IMR-90 (cell line): ENCODE results near the gene LTF. TPM values are rescaled to one million over a fixed set of nuclear protein-coding genes. Genes with fewer than 3 reads are reported as not detected.

Source experiments
- ATAC-seq: fragments of 200-7000 bp; cut with Tn5 transposase; 2 replicates; pipeline ENCODE4 v1.9.1; 2020; ENCODE audit warnings: low read depth, mild to moderate bottlenecking, moderate library complexity
- BruUV-seq: library from RNA; stranded (reverse); fragments of 400-500 nt; replicated peaks from 2 replicates; lab custom pipeline; 2021; lab: Mats Ljungman, UMichigan
- CTCF ChIA-PET: fragments of 300-600 bp; formaldehyde crosslinking; extraction: SDS; loops from one replicate; lab custom pipeline; 2021; ENCODE audit warnings: antibody characterized with exemption; lab: Yijun Ruan, JAX
- POLR2A ChIA-PET: fragments of 300-600 bp; sonication (Branson Sonifier 250); formaldehyde crosslinking; loops from one replicate; lab custom pipeline; 2022; ENCODE audit warnings: antibody characterized with exemption; ENCODE audit not compliant: unreplicated experiment; lab: Charles Lee
- DNase-seq: peaks from one replicate; pipeline ENCODE4 v3.0.0; 2013
- H2AFZ ChIP-seq: replicated peaks from 2 replicates; pipeline ENCODE3; 2013; ENCODE audit warnings: low read length, mild to moderate bottlenecking; ENCODE audit not compliant: poor library complexity
- H2AK5ac ChIP-seq: 2 replicates; pipeline ENCODE4 v1.6.1; 2013; ENCODE audit warnings: low read depth, low read length, inconsistent platforms
- H2AK9ac ChIP-seq: replicated peaks from 2 replicates; pipeline ENCODE3; 2013; ENCODE audit warnings: mild to moderate bottlenecking, low read depth, low read length, moderate library complexity; ENCODE audit not compliant: poor library complexity
- H2BK120ac ChIP-seq: 2 replicates; pipeline ENCODE4 v1.6.1; 2013; ENCODE audit warnings: low read depth, low read length, inconsistent platforms
- H2BK15ac ChIP-seq: 3 replicates; pipeline ENCODE4 v1.6.1; 2013; ENCODE audit warnings: low read depth, low read length, inconsistent platforms
- H2BK20ac ChIP-seq: 2 replicates; pipeline ENCODE4 v1.6.1; 2013; ENCODE audit warnings: low read depth, mild to moderate bottlenecking, inconsistent platforms, low read length, moderate library complexity
- H2BK5ac ChIP-seq: 2 replicates; pipeline ENCODE4 v1.6.1; 2013; ENCODE audit warnings: mild to moderate bottlenecking, low read depth, low read length, inconsistent platforms; ENCODE audit not compliant: poor library complexity, severe bottlenecking
- H3K14ac ChIP-seq: replicated peaks from 2 replicates; pipeline ENCODE4 v1.6.1; 2013; ENCODE audit warnings: low read depth, low read length, inconsistent platforms
- H3K18ac ChIP-seq: 2 replicates; pipeline ENCODE4 v1.6.1; 2013; ENCODE audit warnings: low read depth, low read length, control low read depth
- H3K23ac ChIP-seq: 2 replicates; pipeline ENCODE4 v1.6.1; 2013; ENCODE audit warnings: low read depth, low read length, inconsistent platforms
- H3K27ac ChIP-seq: 2 replicates; pipeline ENCODE4 v1.5.1; 2013; ENCODE audit warnings: mild to moderate bottlenecking, control low read depth, low read length; ENCODE audit not compliant: insufficient read depth
- H3K27me3 ChIP-seq: 2 replicates; pipeline ENCODE4 v1.6.1; 2013; ENCODE audit warnings: low read length; ENCODE audit not compliant: control insufficient read depth, insufficient read depth
- H3K36me3 ChIP-seq: 2 replicates; pipeline ENCODE4 v1.6.1; 2013; ENCODE audit warnings: low read length, mixed read lengths; ENCODE audit not compliant: control insufficient read depth, insufficient read depth
- H3K4ac ChIP-seq: 2 replicates; pipeline ENCODE4 v1.6.1; 2013; ENCODE audit warnings: low read depth, low read length, inconsistent platforms
- H3K4me1 ChIP-seq: 2 replicates; pipeline ENCODE4 v1.6.1; 2013; ENCODE audit warnings: low read length, mixed read lengths; ENCODE audit not compliant: control insufficient read depth, insufficient read depth
- H3K4me2 ChIP-seq: 2 replicates; pipeline ENCODE4 v1.6.1; 2013; ENCODE audit warnings: low read depth, mild to moderate bottlenecking, control low read depth, low read length, moderate library complexity
- H3K4me3 ChIP-seq: 2 replicates; pipeline ENCODE4 v1.5.1; 2013; ENCODE audit warnings: low read depth, mild to moderate bottlenecking, control low read depth, low read length, moderate library complexity; ENCODE audit not compliant: insufficient read depth
- H3K56ac ChIP-seq: 2 replicates; pipeline ENCODE4 v1.6.1; 2013; ENCODE audit warnings: low read length, inconsistent platforms; ENCODE audit not compliant: insufficient read depth; ENCODE audit errors: extremely low read depth
- H3K79me1 ChIP-seq, 2 experiments: 2 replicates each; pipeline ENCODE4 v1.6.1; 2013; ENCODE audit warnings: low read length in 2 of 2, inconsistent platforms in 1 of 2, low read depth in 1 of 2
- H3K9ac ChIP-seq: 2 replicates; pipeline ENCODE4 v1.6.1; 2013; ENCODE audit warnings: low read depth, low read length, control low read depth
- H3K9me1 ChIP-seq: 2 replicates; pipeline ENCODE4 v1.6.1; 2013; ENCODE audit warnings: low read length, inconsistent platforms; ENCODE audit not compliant: insufficient read depth
- H3K9me3 ChIP-seq: 2 replicates; pipeline ENCODE4 v1.6.1; 2013; ENCODE audit warnings: low read length; ENCODE audit not compliant: control insufficient read depth, insufficient read depth
- H4K20me1 ChIP-seq: 2 replicates; pipeline ENCODE4 v1.6.1; 2013; ENCODE audit warnings: low read length, inconsistent platforms; ENCODE audit not compliant: insufficient read depth
- H4K5ac ChIP-seq: 2 replicates; pipeline ENCODE4 v1.6.1; 2013; ENCODE audit warnings: mild to moderate bottlenecking, low read depth, low read length, control low read depth
- H4K8ac ChIP-seq, 2 experiments: 2 replicates each; pipeline ENCODE4 v1.6.1; 2013; ENCODE audit warnings: low read depth in 2 of 2, low read length in 2 of 2, control low read depth in 1 of 2, inconsistent platforms in 1 of 2
- H4K91ac ChIP-seq: 2 replicates; pipeline ENCODE4 v1.6.1; 2013; ENCODE audit warnings: low read depth, low read length, inconsistent platforms; ENCODE audit not compliant: insufficient read depth
- BHLHE40 ChIP-seq: fragments of 150-350 bp; IDR thresholded peaks from 2 replicates; pipeline ENCODE4 v1.6.1; 2016; ENCODE audit warnings: mild to moderate bottlenecking, low read depth, low read length
- CEBPB ChIP-seq: IDR thresholded peaks from 2 replicates; pipeline ENCODE4 v1.6.1; 2012; ENCODE audit warnings: low read depth, low read length, improper control_type of control experiment
- CHD1 ChIP-seq: IDR thresholded peaks from 2 replicates; pipeline ENCODE4 v1.6.1; 2012; ENCODE audit warnings: low read depth, low read length, improper control_type of control experiment
- CTCF ChIP-seq: conservative IDR thresholded peaks from 2 replicates; pipeline ENCODE4 v1.5.1; 2012; ENCODE audit warnings: mild to moderate bottlenecking, low read depth, low read length, improper control_type of control experiment
- ELK1 ChIP-seq: fragments of 150-350 bp; IDR thresholded peaks from 2 replicates; pipeline ENCODE4 v1.6.1; 2016; ENCODE audit warnings: low read depth, mild to moderate bottlenecking, low read length, moderate library complexity, borderline replicate concordance
- MAFK ChIP-seq: IDR thresholded peaks from 2 replicates; pipeline ENCODE4 v1.6.1; 2012; ENCODE audit warnings: low read depth, low read length, improper control_type of control experiment
- MAZ ChIP-seq: IDR thresholded peaks from 2 replicates; pipeline ENCODE4 v1.6.1; 2012; ENCODE audit warnings: low read depth, mild to moderate bottlenecking, low read length, improper control_type of control experiment, moderate library complexity, borderline replicate concordance
- MXI1 ChIP-seq: IDR thresholded peaks from 2 replicates; pipeline ENCODE4 v1.6.1; 2012; ENCODE audit warnings: low read depth, mild to moderate bottlenecking, low read length, moderate library complexity, borderline replicate concordance
- NFE2L2 ChIP-seq: fragments of 150-350 bp; IDR thresholded peaks from 2 replicates; pipeline ENCODE4 v1.6.1; 2016; ENCODE audit warnings: low read depth, mild to moderate bottlenecking, low read length
- RAD21 ChIP-seq: IDR thresholded peaks from 2 replicates; pipeline ENCODE4 v1.6.1; 2012; ENCODE audit warnings: low read length, improper control_type of control experiment
- RCOR1 ChIP-seq: IDR thresholded peaks from 2 replicates; pipeline ENCODE4 v1.6.1; 2012; ENCODE audit warnings: mild to moderate bottlenecking, low read length, improper control_type of control experiment; ENCODE audit not compliant: insufficient replicate concordance
- RFX5 ChIP-seq: IDR thresholded peaks from 2 replicates; pipeline ENCODE4 v1.8.0; 2012; ENCODE audit warnings: low read depth, mild to moderate bottlenecking, low read length, moderate library complexity
- SMC3 ChIP-seq: fragments of 150-350 bp; IDR thresholded peaks from 2 replicates; pipeline ENCODE4 v1.6.1; 2016; ENCODE audit warnings: low read depth, mild to moderate bottlenecking, antibody characterized with exemption, low read length, moderate library complexity
- USF2 ChIP-seq: fragments of 150-350 bp; IDR thresholded peaks from 2 replicates; pipeline ENCODE4 v1.6.1; 2017; ENCODE audit warnings: mild to moderate bottlenecking, antibody characterized with exemption, low read length, low read depth
- WGBS, 2 experiments: methylation state at CpG; one replicate each; pipeline versions ENCODE4 v1.1.5 to v1.1.7; 2013; ENCODE audit warnings: missing lambda C conversion rate in 2 of 2; ENCODE audit not compliant: insufficient read length in 1 of 2; ENCODE audit errors: extremely low coverage in 2 of 2; 5-methylcytosine and 5-hydroxymethylcytosine counted together
- dilution Hi-C: fragments of 300-500 bp; cut with HindIII; formaldehyde crosslinking; loops from one replicate; pipeline ENCODE4 v1.14.3; 2018; ENCODE audit warnings: low sequenced_read_pairs; ENCODE audit not compliant: unreplicated experiment
- in situ Hi-C: fragments of 300-500 bp; cut with MboI; formaldehyde crosslinking; loops from 3 replicates; pipeline ENCODE4 v1.14.3; 2019; ENCODE audit warnings: low sequenced_read_pairs, inconsistent platforms, mixed read lengths
- intact Hi-C: fragments of 100-400 bp; cut with micrococcal nuclease; formaldehyde crosslinking; loops from 2 replicates; pipeline ENCODE4 v1.10.0; 2022
- polyA plus RNA-seq, 3 experiments: library from polyadenylated mRNA; depleted of rRNA; stranded (reverse); fragments of >200 nt; gene quantifications; 2 replicates each; pipeline ENCODE4 v1.2.3, GENCODE V29; 2012; ENCODE audit warnings: low replicate concordance in 1 of 3
- total RNA-seq: library from RNA; depleted of rRNA; stranded (reverse); fragments of >200 nt; gene quantifications from 2 replicates; pipeline ENCODE4 v1.2.3, GENCODE V29; 2012

Gene LTF
- total and polyA plus RNA-seq, 2 of the 4 experiments (the other 2 are of a cell fraction) = not detected

- intact Hi-C loops = no loop called here
- Histone ChIP-seq H2AK5ac (no peak overlapping the region), H4K91ac (no peak overlapping the region), H3K4me2 (no peak overlapping the region), H4K20me1 (no peaks in the 10 kb centered on the region), H4K8ac (no peak overlapping the region), H3K4me3 (no peak overlapping the region), H3K56ac (no peak overlapping the region), H2BK120ac (no peak overlapping the region), H3K36me3 (no peaks in the 10 kb centered on the region), H3K14ac (no peak overlapping the region), H3K9ac (no peak overlapping the region), H2BK20ac (no peak overlapping the region), H3K9me1 (no peaks in the 10 kb centered on the region), H3K9me3 (no peaks in the 10 kb centered on the region), H3K79me1 (no peaks in the 10 kb centered on the region), H4K5ac (no peak overlapping the region), H2AFZ (peak overlapping the region; percentile 17), H3K4me1 (no peaks in the 10 kb centered on the region), H3K27me3 (peaks cover 51% of the 10 kb centered on the region), H3K23ac (no peak overlapping the region), H2BK15ac (no peak overlapping the region), H3K27ac (no peak overlapping the region), H3K18ac (no peak overlapping the region), H3K4ac (no peak overlapping the region), H2AK9ac (no peak overlapping the region), H2BK5ac (no peak overlapping the region)
- ChIA-PET CTCF (interaction anchor here (0.6 kb wide), 1 partner anchor 523 kb away, joined by 4 read pairs; no protein-coding TSS in a partner anchor), POLR2A (no interaction called here)
- dilution Hi-C loops = no loop called here
- in situ Hi-C loops = no loop called here
- 63% methylated on average over 5 of the region's 21 CpGs; no CpG with 5 or more reads in 1 of the 2 experiments for WGBS, 2 experiments
- DNase-seq (no peak), ATAC-seq (no peak)
- BruUV-seq = no TSS peak
- TF ChIP-seq RFX5 (no peak), MAZ (no peak), MAFK (no peak), ELK1 (no peak), SMC3 (no peak), NFE2L2 (no peak), CHD1 (no peak), CTCF (no peak), MXI1 (no peak), CEBPB (no peak), BHLHE40 (no peak), RCOR1 (no peak), RAD21 (no peak), USF2 (no peak)
Observed at GRCh38 chr3:46455231-46456115, 9.2 kb downstream of the LTF start.
